Testis (tissue), 3 donors: Measurements from ENCODE around the gene OLFML1. TPM values are rescaled to one million over a fixed set of nuclear protein-coding genes. Genes with fewer than 3 reads are reported as not detected.
"Not testable (repeated sequence)": the region's sequence is repeated elsewhere in the genome, so short reads cannot be mapped to it uniquely, and the experiment has no call there.

Experiments used
- DNase-seq: peaks from one replicate; pipeline ENCODE4 v3.0.0-alpha.2; 2019
- H3K27ac ChIP-seq, 2 donors: fragments of 200-600 bp; sonication (generic); one replicate each; pipeline ENCODE4 v1.5.1; 2019
- H3K27me3 ChIP-seq: fragments of 200-600 bp; sonication (generic); one replicate; pipeline ENCODE4 v1.5.1; 2019
- H3K36me3 ChIP-seq: fragments of 200-600 bp; sonication (generic); one replicate; pipeline ENCODE4 v1.5.1; 2017; ENCODE audit warnings: low read depth; ENCODE audit errors: missing control alignments
- H3K4me1 ChIP-seq: fragments of 200-600 bp; sonication (generic); one replicate; pipeline ENCODE4 v1.5.1; 2019
- H3K4me3 ChIP-seq, 2 donors: fragments of 200-600 bp; sonication (generic); one replicate each; pipeline ENCODE4 v1.5.1; 2017 to 2019
- H3K9me3 ChIP-seq: fragments of 200-600 bp; sonication (generic); one replicate; pipeline ENCODE4 v1.5.1; 2017
- CTCF ChIP-seq, 3 experiments: fragments of 450-650 bp in 2 of 3; fragments of 200-600 bp in 1 of 3; sonication (generic) in 1 of 3; IDR thresholded peaks; one replicate each; pipeline ENCODE4 v1.5.1; 2016 to 2019; ENCODE audit warnings: antibody characterized with exemption in 3 of 3, mild to moderate bottlenecking in 2 of 3, moderate library complexity in 1 of 3
- POLR2A ChIP-seq: fragments of 450-650 bp; IDR thresholded peaks from one replicate; pipeline ENCODE4 v1.6.1; 2017; ENCODE audit warnings: antibody characterized with exemption, mild to moderate bottlenecking, moderate library complexity
- WGBS, 2 donors: methylation state at CpG; one replicate each; pipeline ENCODE4 v1.1.5; 2018; 5-methylcytosine and 5-hydroxymethylcytosine counted together
- intact Hi-C: fragments of 100-400 bp; cut with DNase I; formaldehyde crosslinking; loops from one replicate; pipeline ENCODE4 v1.15.1; 2023; ENCODE audit warnings: low total_unique reads
- polyA plus RNA-seq: library from polyadenylated mRNA; stranded (reverse); fragments of 350-450 nt; fragmentation: Illumina TruSeq; extraction: RNeasy Lipid Tissue Mini Kit (QIAGEN cat#74804); gene quantifications from one replicate; pipeline ENCODE4 v1.2.3, GENCODE V29; 2014; ENCODE audit warnings: low read depth, low replicate concordance; ENCODE audit not compliant: insufficient read depth
- total RNA-seq, 2 donors: library from RNA; depleted of rRNA; stranded (reverse); fragments of >200 nt; gene quantifications; one replicate each; pipeline ENCODE4 v1.2.3, GENCODE V29; 2016

The OLFML1 gene
- total and polyA plus RNA-seq, 3 donors from 2014 or later = 2.9 to 15.3 (median 3.0) TPM

DNA sequence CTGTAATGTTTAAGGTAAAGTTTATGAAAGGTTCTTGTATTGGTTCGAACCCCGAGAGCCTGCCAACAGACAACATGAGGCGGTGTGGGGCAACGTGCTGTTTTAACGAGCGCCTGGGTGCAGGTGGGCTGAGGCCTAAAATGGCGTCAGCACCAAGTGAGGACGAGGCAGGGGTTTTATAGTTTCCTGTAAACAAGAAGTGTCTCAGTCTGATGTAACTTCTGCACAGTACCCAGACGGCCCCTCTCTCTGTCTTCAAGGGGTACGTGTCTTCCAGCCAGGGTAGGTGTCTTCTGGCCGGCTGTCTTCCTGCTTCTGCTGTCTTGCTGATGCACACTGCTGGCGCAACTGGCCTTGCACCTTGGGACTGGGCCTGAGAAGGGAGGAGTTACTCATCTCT, 31.2 kb downstream of the OLFML1 start:
- no peak for DNase-seq
- Histone ChIP-seq H3K27ac (no peak overlapping the region), H3K4me3 (no peak overlapping the region), H3K9me3 (no peaks in the 10 kb centered on the region), H3K27me3 (no peaks in the 10 kb centered on the region), H3K36me3 (no peaks in the 10 kb centered on the region), H3K4me1 (peaks cover 30% of the 10 kb centered on the region)
- no peak for TF ChIP-seq POLR2A
- no peak for TF ChIP-seq CTCF (IDR thresholded peaks at IDR 0.05)
- 88 to 90% methylated on average over 12 of the region's 12 CpGs for WGBS, 2 donors
- intact Hi-C loops = no loop called here

DNA sequence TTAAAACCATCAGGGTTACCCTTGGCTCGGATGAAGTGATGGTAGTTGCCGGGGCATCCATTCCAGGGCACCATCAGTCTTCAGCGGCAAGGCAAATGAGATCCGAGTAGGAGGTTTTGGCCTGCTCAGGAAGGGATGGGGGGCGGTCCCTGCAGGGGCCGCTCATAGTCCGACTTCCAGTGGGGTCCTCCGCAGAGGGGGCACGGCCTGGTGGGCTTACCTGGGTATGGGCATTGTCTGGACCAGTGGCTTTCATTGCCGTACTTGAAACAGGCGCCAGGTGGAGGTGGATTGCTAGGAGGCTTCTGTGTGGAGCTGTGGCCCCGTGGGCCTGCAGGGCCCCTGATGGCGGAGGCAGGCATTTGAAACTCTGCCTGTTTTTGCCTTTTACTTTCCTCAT, 32.4 kb downstream of the OLFML1 start:
- H3K4me3 ChIP-seq, H3K27me3 ChIP-seq, H3K27ac ChIP-seq, intact Hi-C loops, DNase-seq, H3K9me3 ChIP-seq, H3K36me3 ChIP-seq: not testable (repeated sequence)
- WGBS, 2 donors = 89 to 96% methylated on average over 10 to 13 of the region's 13 CpGs
- peaks cover 17% of the 10 kb centered on the region for H3K4me1 ChIP-seq

DNA sequence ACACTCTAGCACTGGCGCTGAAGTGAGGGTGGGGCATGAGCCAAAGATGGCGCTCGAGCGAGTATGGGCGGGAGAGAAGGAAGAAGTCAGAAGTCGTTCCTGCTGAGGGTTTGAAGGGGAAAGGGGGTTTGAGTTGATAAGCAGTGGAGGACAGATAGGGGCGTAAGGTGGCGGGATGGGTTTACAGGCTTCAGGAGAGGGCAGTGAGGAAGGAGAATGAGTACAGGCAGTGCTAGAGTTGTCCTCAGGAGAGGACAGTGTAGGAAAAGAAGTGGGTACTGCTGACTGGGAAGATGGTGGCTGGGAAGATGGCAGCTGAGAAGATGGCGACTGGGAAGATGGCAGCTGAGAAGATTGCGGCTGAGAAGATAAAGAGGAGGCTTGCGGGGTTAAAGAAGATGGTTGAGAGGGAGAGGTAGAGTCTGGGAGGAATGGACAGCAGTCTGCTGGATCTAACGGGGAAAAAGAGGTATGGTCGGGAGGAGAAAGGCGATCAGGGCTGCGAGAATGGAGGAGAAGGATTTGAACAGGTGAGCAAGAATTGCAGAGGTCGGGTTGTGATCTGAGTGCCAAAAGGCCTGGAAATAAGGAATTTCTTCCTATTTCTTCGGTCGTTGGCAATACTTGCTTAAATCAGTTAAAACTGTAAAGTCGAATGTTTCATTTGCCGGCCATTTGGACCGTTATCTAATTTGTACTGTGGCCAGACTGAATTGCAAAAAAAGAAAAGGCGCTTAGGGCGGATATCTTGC, 33.7 kb downstream of the OLFML1 start:
- WGBS, 2 donors = 88 to 91% methylated on average over 23 of the region's 23 CpGs
- intact Hi-C loops = no loop called here
- peaks cover 12% of the 10 kb centered on the region for H3K4me1 ChIP-seq

GRCh38 chr11:7520011-7520942, 35.0 kb downstream of the OLFML1 start:
- H3K4me1 ChIP-seq = peaks cover 6% of the 10 kb centered on the region
- intact Hi-C loops = no loop called here
- H3K9me3 ChIP-seq = no peaks in the 10 kb centered on the region
- TF ChIP-seq CTCF (IDR thresholded peaks at IDR 0.05) (no peak), POLR2A (no peak)
- no peak for DNase-seq
- H3K36me3 ChIP-seq = no peaks in the 10 kb centered on the region
- H3K4me3 ChIP-seq = no peak overlapping the region
- no peaks in the 10 kb centered on the region for H3K27me3 ChIP-seq
- no peak overlapping the region for H3K27ac ChIP-seq
- WGBS, 2 donors = 72 to 76% methylated on average over 13 to 18 of the region's 18 CpGs

More for the DNA sequence above, 33.7 kb downstream of the OLFML1 start:
- TF ChIP-seq CTCF (IDR thresholded peaks at IDR 0.05) = no peak
- no peak for TF ChIP-seq POLR2A
- no peak for DNase-seq
- no peaks in the 10 kb centered on the region for H3K9me3 ChIP-seq
- no peak overlapping the region for H3K4me3 ChIP-seq
- no peaks in the 10 kb centered on the region for H3K36me3 ChIP-seq
- no peak overlapping the region for H3K27ac ChIP-seq
- no peaks in the 10 kb centered on the region for H3K27me3 ChIP-seq

DNA sequence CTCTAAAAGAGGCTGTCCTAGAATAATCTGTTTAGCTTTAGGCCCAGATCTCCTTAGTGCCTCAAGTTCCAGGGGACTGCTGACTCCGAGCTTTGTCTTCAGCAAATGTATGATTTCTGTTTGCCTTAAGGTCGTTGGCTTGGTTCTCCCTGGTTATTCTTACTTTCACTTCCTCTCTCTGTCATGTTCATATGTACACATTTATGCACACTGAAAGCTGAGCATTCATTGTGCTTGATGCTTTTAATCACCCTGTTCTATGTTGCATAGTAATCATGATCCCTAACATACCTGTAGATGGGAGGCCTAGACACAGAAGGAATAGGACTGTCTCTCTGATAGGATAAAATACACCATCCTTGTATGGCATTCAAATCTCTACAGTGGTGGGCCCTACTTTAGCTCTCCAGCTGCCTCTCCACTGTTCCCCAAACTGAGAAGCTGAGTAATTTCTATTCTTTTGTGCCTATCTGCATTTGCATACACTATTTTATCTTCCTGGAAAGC, 35.7 kb downstream of the OLFML1 start:
- no peaks in the 10 kb centered on the region for H3K9me3 ChIP-seq
- H3K4me3 ChIP-seq = no peak overlapping the region
- no peaks in the 10 kb centered on the region for H3K27me3 ChIP-seq
- H3K36me3 ChIP-seq = no peaks in the 10 kb centered on the region
- H3K27ac ChIP-seq = no peak overlapping the region
- DNase-seq = no peak
- 0% methylated on average over 1 of the region's 2 CpGs for WGBS, 2 donors
- peaks cover 6% of the 10 kb centered on the region for H3K4me1 ChIP-seq
- intact Hi-C loops = no loop called here
- TF ChIP-seq POLR2A (no peak), CTCF (IDR thresholded peaks at IDR 0.05) (no peak)
